HUES48 (cell line): ENCODE measurements around the gene MAGI1.
A peak's percentile ranks its signal among the peaks of the same experiment; 100 is the strongest.

Experiments used
- H3K27ac ChIP-seq: one replicate; pipeline ENCODE4 v1.7.0; 2013; ENCODE audit warnings: low read depth, low read length, inconsistent platforms
- H3K27me3 ChIP-seq: 2 replicates; pipeline ENCODE4 v1.6.1; 2013; ENCODE audit warnings: mild to moderate bottlenecking, low read length; ENCODE audit not compliant: control insufficient read depth, insufficient read depth
- H3K36me3 ChIP-seq: 2 replicates; pipeline ENCODE4 v1.6.1; 2013; ENCODE audit warnings: low read length; ENCODE audit not compliant: control insufficient read depth, insufficient read depth
- H3K4me1 ChIP-seq: 2 replicates; pipeline ENCODE4 v1.6.1; 2013; ENCODE audit warnings: mild to moderate bottlenecking, low read length; ENCODE audit not compliant: control insufficient read depth, insufficient read depth
- H3K4me3 ChIP-seq: 2 replicates; pipeline ENCODE4 v1.5.1; 2013; ENCODE audit warnings: mild to moderate bottlenecking, low read depth, low read length
- H3K9ac ChIP-seq: 2 replicates; pipeline ENCODE4 v1.6.1; 2013; ENCODE audit warnings: mild to moderate bottlenecking, low read depth, low read length, moderate library complexity
- H3K9me3 ChIP-seq: 2 replicates; pipeline ENCODE4 v1.6.1; 2013; ENCODE audit warnings: low read length; ENCODE audit not compliant: control insufficient read depth, insufficient read depth

The MAGI1 gene

GRCh38 chr3:65776494-65776893 is 262.2 kb downstream of the MAGI1 start:
- Histone ChIP-seq H3K9ac (no peak overlapping the region), H3K4me3 (no peak overlapping the region), H3K27me3 (no peaks in the 10 kb centered on the region), H3K4me1 (0 out of 2 replicates have a peak, but pooled peaks cover 8% of the 10 kb centered on the region), H3K9me3 (no peaks in the 10 kb centered on the region), H3K27ac (no peak overlapping the region), H3K36me3 (no peaks in the 10 kb centered on the region)

- Histone ChIP-seq H3K4me3 (no peak overlapping the region), H3K27me3 (no peaks in the 10 kb centered on the region), H3K36me3 (no peaks in the 10 kb centered on the region), H3K4me1 (0 out of 2 replicates have a peak, but pooled peaks cover 8% of the 10 kb centered on the region), H3K9ac (no peak overlapping the region), H3K9me3 (no peaks in the 10 kb centered on the region), H3K27ac (no peak overlapping the region)
Observed at GRCh38 chr3:65776081-65776480, 262.6 kb downstream of the MAGI1 start.

- no peak overlapping the region for H3K9ac ChIP-seq
- H3K4me3 ChIP-seq, result no peak overlapping the region
- no peaks in the 10 kb centered on the region for H3K27me3 ChIP-seq
- peaks cover 16% of the 10 kb centered on the region for H3K4me1 ChIP-seq
- H3K9me3 ChIP-seq, result no peaks in the 10 kb centered on the region
- no peaks in the 10 kb centered on the region for H3K36me3 ChIP-seq
- no peak overlapping the region for H3K27ac ChIP-seq
Observed at GRCh38 chr3:65772758-65773157, 266.0 kb downstream of the MAGI1 start.

GRCh38 chr3:65767551-65767950 is 271.2 kb downstream of the MAGI1 start:
- H3K36me3 ChIP-seq, result no peaks in the 10 kb centered on the region
- H3K9me3 ChIP-seq, result no peaks in the 10 kb centered on the region
- no peak overlapping the region for H3K27ac ChIP-seq
- H3K9ac ChIP-seq, result no peak overlapping the region
- H3K4me3 ChIP-seq, result no peak overlapping the region
- no peaks in the 10 kb centered on the region for H3K27me3 ChIP-seq
- H3K4me1 ChIP-seq, result peaks cover 22% of the 10 kb centered on the region

- H3K9ac ChIP-seq, result no peak overlapping the region
- H3K4me1 ChIP-seq, result peaks cover 42% of the 10 kb centered on the region
Observed at GRCh38 chr3:65762235-65762580, 276.5 kb downstream of the MAGI1 start.

GRCh38 chr3:65761446-65762234 is 277.1 kb downstream of the MAGI1 start:
- Histone ChIP-seq H3K27ac (peak overlapping the region; percentile 83), H3K4me3 (peak overlapping the region; percentile 9; the same call in 1 of the 2 replicates), H3K27me3 (no peaks in the 10 kb centered on the region)

More at GRCh38 chr3:65762235-65762580, 276.5 kb downstream of the MAGI1 start:
- Histone ChIP-seq H3K4me3 (peak overlapping the region; percentile 9; the same call in 1 of the 2 replicates), H3K27ac (peak overlapping the region; percentile 83), H3K36me3 (no peaks in the 10 kb centered on the region), H3K9me3 (no peaks in the 10 kb centered on the region), H3K27me3 (no peaks in the 10 kb centered on the region)

GRCh38 chr3:65758876-65759598 is 279.7 kb downstream of the MAGI1 start:
- Histone ChIP-seq H3K9me3 (no peaks in the 10 kb centered on the region), H3K27me3 (no peaks in the 10 kb centered on the region), H3K4me3 (no peak overlapping the region), H3K9ac (no peak overlapping the region), H3K36me3 (no peaks in the 10 kb centered on the region), H3K4me1 (peaks cover 42% of the 10 kb centered on the region), H3K27ac (no peak overlapping the region)

More at GRCh38 chr3:65761446-65762234, 277.1 kb downstream of the MAGI1 start:
- Histone ChIP-seq H3K9me3 (no peaks in the 10 kb centered on the region), H3K36me3 (no peaks in the 10 kb centered on the region), H3K9ac (no peak overlapping the region), H3K4me1 (peaks cover 42% of the 10 kb centered on the region)

- H3K9me3 ChIP-seq, result no peaks in the 10 kb centered on the region
- H3K4me3 ChIP-seq, result no peak overlapping the region
- H3K9ac ChIP-seq, result no peak overlapping the region
- peaks cover 41% of the 10 kb centered on the region for H3K4me1 ChIP-seq
- H3K36me3 ChIP-seq, result no peaks in the 10 kb centered on the region
- H3K27me3 ChIP-seq, result no peaks in the 10 kb centered on the region
- no peak overlapping the region for H3K27ac ChIP-seq
Observed at GRCh38 chr3:65758438-65758837, 280.3 kb downstream of the MAGI1 start.

GRCh38 chr3:65752636-65753035 is 286.1 kb downstream of the MAGI1 start:
- Histone ChIP-seq H3K4me1 (peaks cover 22% of the 10 kb centered on the region), H3K9me3 (no peaks in the 10 kb centered on the region), H3K27ac (no peak overlapping the region), H3K27me3 (no peaks in the 10 kb centered on the region), H3K9ac (no peak overlapping the region), H3K36me3 (no peaks in the 10 kb centered on the region), H3K4me3 (no peak overlapping the region)

- H3K9me3 ChIP-seq, result no peaks in the 10 kb centered on the region
- no peak overlapping the region for H3K4me3 ChIP-seq
- H3K9ac ChIP-seq, result no peak overlapping the region
- peak overlapping the region; percentile 49 for H3K27ac ChIP-seq
- H3K4me1 ChIP-seq, result peaks cover 23% of the 10 kb centered on the region
- H3K36me3 ChIP-seq, result no peaks in the 10 kb centered on the region
- no peaks in the 10 kb centered on the region for H3K27me3 ChIP-seq
Observed at GRCh38 chr3:65751123-65751700, 287.5 kb downstream of the MAGI1 start.

GRCh38 chr3:65749066-65749465 is 289.7 kb downstream of the MAGI1 start:
- Histone ChIP-seq H3K9ac (no peak overlapping the region), H3K4me3 (no peak overlapping the region), H3K9me3 (no peaks in the 10 kb centered on the region), H3K27ac (no peak overlapping the region), H3K27me3 (no peaks in the 10 kb centered on the region), H3K4me1 (peaks cover 23% of the 10 kb centered on the region), H3K36me3 (no peaks in the 10 kb centered on the region)
